HCT116 (cell line): ENCODE data around the gene SLC17A8. TPM values are rescaled to one million over a fixed set of nuclear protein-coding genes. Genes with fewer than 3 reads are reported as not detected.

Experiments used
- ATAC-seq: fragments of 200-7000 bp; cut with Tn5 transposase; 2 replicates; pipeline ENCODE4 v1.9.1; 2020; ENCODE audit warnings: mild to moderate bottlenecking, moderate library complexity
- BruUV-seq: library from RNA; stranded (reverse); fragments of 400-500 nt; replicated peaks from 2 replicates; lab custom pipeline; 2021; lab: Mats Ljungman, UMichigan
- CTCF ChIA-PET: fragments of 300-600 bp; sonication (Branson Sonifier 250); formaldehyde crosslinking; loops from one replicate; lab custom pipeline; 2021; ENCODE audit warnings: antibody characterized with exemption; lab: Charles Lee
- POLR2A ChIA-PET: fragments of 300-600, 350-600 bp; sonication (Branson Sonifier 250); formaldehyde crosslinking; loops from one replicate; lab custom pipeline; 2021; ENCODE audit warnings: antibody characterized with exemption; lab: Charles Lee
- RAD21 ChIA-PET, 2 experiments: fragments of 300-600 bp; sonication (Branson Sonifier 250); formaldehyde crosslinking; loops; one replicate each; lab custom pipeline; 2023; ENCODE audit warnings: low total read pairs in 2 of 2; ENCODE audit not compliant: uncharacterized antibody in 2 of 2, unreplicated experiment in 2 of 2, low non-redundant PET in 1 of 2; lab: Charles Lee
- DNase-seq: peaks from one replicate; pipeline ENCODE4 v3.0.0-alpha.2; 2010; ENCODE audit warnings: low read depth, low spot score
- H2AFZ ChIP-seq: fragments of 200-600 bp; shearing (Covaris generic), sonication (generic); 2 replicates; pipeline ENCODE4 v1.6.1; 2017; ENCODE audit warnings: low read depth, mixed run types, mixed read lengths, antibody characterized with exemption, low read length; ENCODE audit not compliant: poor library complexity, severe bottlenecking
- H3K27ac ChIP-seq: 2 replicates; pipeline ENCODE4 v1.5.1; 2012; ENCODE audit warnings: low read depth, low read length
- H3K27me3 ChIP-seq: fragments of 200-600 bp; sonication (generic); 2 replicates; pipeline ENCODE4 v1.6.1; 2016; ENCODE audit warnings: mixed run types, low read length, mixed read lengths; ENCODE audit not compliant: insufficient read depth
- H3K36me3 ChIP-seq, 2 experiments: fragments of 200-500 bp in 1 of 2; fragments of 200-600 bp in 1 of 2; sonication (Bioruptor generic) in 1 of 2; sonication (generic) in 1 of 2; 2 replicates each; pipeline versions ENCODE4 v1.5.1 to v1.6.1; 2014 to 2016; ENCODE audit warnings: low read length in 2 of 2, inconsistent platforms in 1 of 2, mixed read lengths in 1 of 2, mixed run types in 1 of 2; ENCODE audit not compliant: insufficient read depth in 2 of 2, control insufficient read depth in 1 of 2
- H3K4me1 ChIP-seq, 2 experiments: fragments of 200-600 bp in 1 of 2; sonication (generic) in 1 of 2; 2 replicates each; pipeline versions ENCODE4 v1.5.1 to v1.6.1; 2012 to 2017; ENCODE audit warnings: low read length in 2 of 2, inconsistent platforms in 1 of 2, mild to moderate bottlenecking in 1 of 2, mixed read lengths in 1 of 2, mixed run types in 1 of 2, moderate library complexity in 1 of 2; ENCODE audit not compliant: insufficient read depth in 2 of 2, control insufficient read depth in 1 of 2
- H3K4me2 ChIP-seq: fragments of 200-600 bp; sonication (generic); 2 replicates; pipeline ENCODE4 v1.6.1; 2017; ENCODE audit warnings: mixed run types, low read length, mixed read lengths
- H3K4me3 ChIP-seq, 2 experiments: fragments of 200-600 bp in 1 of 2; sonication (generic) in 1 of 2; replicated peaks in 1 of 2; 2 replicates each; pipeline ENCODE4 v1.5.1; 2011 to 2016; ENCODE audit warnings: low read length in 2 of 2, control low read depth in 1 of 2, low read depth in 1 of 2, mild to moderate bottlenecking in 1 of 2, mixed read lengths in 1 of 2, mixed run types in 1 of 2
- H3K79me2 ChIP-seq: fragments of 200-600 bp; sonication (generic); 2 replicates; pipeline ENCODE4 v1.6.1; 2017; ENCODE audit warnings: mild to moderate bottlenecking, mixed run types, low read length, moderate library complexity, mixed read lengths; ENCODE audit not compliant: insufficient read depth
- H3K9ac ChIP-seq: fragments of 200-600 bp; sonication (generic); 2 replicates; pipeline ENCODE4 v1.6.1; 2016; ENCODE audit warnings: low read length, mixed read lengths
- H3K9me2 ChIP-seq: fragments of 200-600 bp; sonication (generic), shearing (Covaris generic); 2 replicates; pipeline ENCODE4 v1.6.1; 2017; ENCODE audit warnings: mixed run types, mild to moderate bottlenecking, moderate library complexity; ENCODE audit not compliant: insufficient read depth
- H3K9me3 ChIP-seq, 2 experiments: fragments of 200-500 bp in 1 of 2; fragments of 200-600 bp in 1 of 2; sonication (Bioruptor generic) in 1 of 2; sonication (generic) in 1 of 2; 2 replicates each; pipeline ENCODE4 v1.6.1; 2014 to 2017; ENCODE audit warnings: low read length in 2 of 2, mixed read lengths in 2 of 2, inconsistent platforms in 1 of 2, low read depth in 1 of 2, mild to moderate bottlenecking in 1 of 2, mixed run types in 1 of 2, moderate library complexity in 1 of 2; ENCODE audit not compliant: control insufficient read depth in 1 of 2, insufficient read depth in 1 of 2
- H4K20me1 ChIP-seq: fragments of 200-600 bp; sonication (generic), shearing (Covaris generic); 2 replicates; pipeline ENCODE4 v1.6.1; 2017; ENCODE audit warnings: mixed run types, mild to moderate bottlenecking, moderate library complexity; ENCODE audit not compliant: insufficient read depth
- CBX3 ChIP-seq: IDR thresholded peaks from 2 replicates; pipeline ENCODE4 v1.6.1; 2012; ENCODE audit warnings: low read depth
- CTCF ChIP-seq, 3 experiments: fragments of 200-600 bp in 1 of 3; sonication (generic) in 1 of 3; IDR thresholded peaks in 2 of 3; conservative IDR thresholded peaks in 1 of 3; 2 replicates each; pipeline ENCODE4 v1.5.1; 2012 to 2017; ENCODE audit warnings: low read depth in 2 of 3, low read length in 2 of 3, antibody characterized with exemption in 1 of 3, borderline replicate concordance in 1 of 3, control low read depth in 1 of 3, mild to moderate bottlenecking in 1 of 3, mixed read lengths in 1 of 3, mixed run types in 1 of 3, moderate library complexity in 1 of 3; ENCODE audit not compliant: insufficient read depth in 1 of 3
- EZH2 ChIP-seq: fragments of 200-600 bp; sonication (generic); IDR thresholded peaks from 2 replicates; pipeline ENCODE4 v1.6.1; 2017; ENCODE audit warnings: antibody characterized with exemption, mixed run types
- FOSL1 ChIP-seq: IDR thresholded peaks from 2 replicates; pipeline ENCODE4 v1.6.1; 2012; ENCODE audit warnings: low read depth
- JUND ChIP-seq: IDR thresholded peaks from 2 replicates; pipeline ENCODE4 v1.6.1; 2012
- MAX ChIP-seq: IDR thresholded peaks from 2 replicates; pipeline ENCODE4 v1.6.1; 2012
- POLR2A ChIP-seq: IDR thresholded peaks from 2 replicates; pipeline ENCODE4 v1.7.0; 2011; ENCODE audit warnings: borderline replicate concordance; ENCODE audit not compliant: insufficient read depth, insufficient read length; ENCODE audit errors: extremely low read depth
- RAD21 ChIP-seq: IDR thresholded peaks from 2 replicates; pipeline ENCODE4 v1.6.1; 2012; ENCODE audit warnings: low read depth, mild to moderate bottlenecking
- SIN3A ChIP-seq: IDR thresholded peaks from 2 replicates; pipeline ENCODE4 v1.6.1; 2012; ENCODE audit warnings: low read depth
- TCF7L2 ChIP-seq: IDR thresholded peaks from 2 replicates; pipeline ENCODE4 v1.7.0; 2011; ENCODE audit warnings: borderline replicate concordance, inconsistent platforms; ENCODE audit not compliant: insufficient read depth, insufficient read length; ENCODE audit errors: extremely low read depth
- ZBTB33 ChIP-seq: IDR thresholded peaks from 2 replicates; pipeline ENCODE4 v1.6.1; 2011; ENCODE audit warnings: mild to moderate bottlenecking, low read length, moderate library complexity; ENCODE audit not compliant: insufficient replicate concordance; ENCODE audit errors: extremely low read depth
- ZFX ChIP-seq: fragments of 450-650 bp; IDR thresholded peaks from 2 replicates; pipeline ENCODE4 v1.6.1; 2017
- ZNF274 ChIP-seq: fragments of 200-500 bp; sonication (Bioruptor generic); IDR thresholded peaks from 2 replicates; pipeline ENCODE4 v1.6.1; 2014; ENCODE audit warnings: mild to moderate bottlenecking, low read depth, low read length, inconsistent platforms
- intact Hi-C: fragments of 100-400 bp; cut with micrococcal nuclease; formaldehyde crosslinking; loops from 2 replicates; pipeline ENCODE4 v1.10.0; 2022
- total RNA-seq: library from RNA; stranded (reverse); gene quantifications from one replicate; pipeline ENCODE4 v1.2.1, GENCODE V29; 2021; ENCODE audit not compliant: unreplicated experiment

SLC17A8 gene
- total RNA-seq, 1 experiment from 2014 or later, result not detected

GRCh38 chr12:100360450-100360849, 3.6 kb downstream of the SLC17A8 start:
- intact Hi-C loops, result no loop called here
- Histone ChIP-seq H3K9me3 (no peaks in the 10 kb centered on the region), H3K4me1 (no peaks in the 10 kb centered on the region), H3K27me3 (peaks cover 3% of the 10 kb centered on the region; the same call in 1 of the 2 replicates), H3K4me3 (no peak overlapping the region), H3K9ac (no peak overlapping the region), H3K27ac (no peak overlapping the region), H3K9me2 (no peaks in the 10 kb centered on the region), H3K36me3 (no peaks in the 10 kb centered on the region), H3K4me2 (no peak overlapping the region), H2AFZ (no peak overlapping the region), H3K79me2 (no peaks in the 10 kb centered on the region), H4K20me1 (no peaks in the 10 kb centered on the region)
- TF ChIP-seq TCF7L2 (no peak), ZFX (no peak), JUND (no peak), CTCF (IDR thresholded peaks at IDR 0.05 in 2 of 3, conservative IDR thresholded peaks at IDR 0.05 in 1 of 3; ENCODE audit: borderline replicate concordance in 1 of 3, insufficient read depth in 1 of 3, low read depth in 2 of 3, low read length in 2 of 3) (no peak), MAX (no peak), POLR2A (no peak), ZNF274 (no peak), CBX3 (no peak), SIN3A (no peak), EZH2 (no peak), FOSL1 (no peak), RAD21 (no peak), ZBTB33 (no peak)
- ChIA-PET POLR2A (no interaction called here), CTCF (interaction anchor here (1.2 kb wide), 1 partner anchor 44 kb away, joined by 3 read pairs; no protein-coding TSS in a partner anchor), RAD21 (no interaction called here)
- DNase-seq (no peak), ATAC-seq (no peak)
- no TSS peak for BruUV-seq
